ENCODE results near the gene SDS.

Gene SDS

GRCh38 chr12:113424915-113425823 lies 21.5 kb upstream of the SDS start:
- DNase-seq = no peak

- no peak for DNase-seq
Measured at GRCh38 chr12:113424456-113424855, 20.8 kb upstream of the SDS start.

GRCh38 chr12:113422886-113423669 lies 19.4 kb upstream of the SDS start:
- no peak for DNase-seq

- no peak for DNase-seq
Measured at GRCh38 chr12:113422030-113422885, 18.6 kb upstream of the SDS start, which contains the start of gene SDSL. Gene SDSL (plus strand): TSS chr12:113422380. CDS start chr12:113427983, 5,603 bp downstream.

DNA sequence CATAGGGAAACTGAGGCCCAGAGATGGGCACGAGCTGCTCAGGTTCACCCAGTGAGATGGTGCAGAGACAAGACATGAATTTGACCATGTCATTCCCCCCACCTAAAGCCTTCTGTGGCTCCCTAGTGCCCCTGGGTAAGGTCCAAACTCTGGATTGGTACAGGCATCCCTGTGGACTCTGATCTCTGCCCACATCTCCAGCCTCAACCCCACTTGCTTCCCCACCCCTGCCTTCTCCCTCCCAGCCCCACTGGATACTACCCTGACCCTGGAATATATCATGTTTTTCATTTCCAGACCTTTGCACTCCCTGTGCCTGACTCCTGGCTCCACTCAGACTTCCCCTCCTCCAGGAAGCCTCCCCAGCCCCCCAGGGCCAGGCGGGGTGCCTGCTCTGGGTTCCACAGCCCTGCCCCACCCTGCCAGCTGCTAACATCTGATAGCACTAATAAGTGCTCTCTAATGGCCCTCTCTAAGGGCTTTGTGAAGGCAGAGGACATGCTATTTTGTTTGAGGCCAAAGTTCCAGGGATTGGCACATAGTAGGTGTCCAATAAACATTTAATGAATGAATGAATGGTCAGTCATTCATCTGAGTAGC lies 17.4 kb upstream of the SDS start:
- DNase-seq = no peak

DNA sequence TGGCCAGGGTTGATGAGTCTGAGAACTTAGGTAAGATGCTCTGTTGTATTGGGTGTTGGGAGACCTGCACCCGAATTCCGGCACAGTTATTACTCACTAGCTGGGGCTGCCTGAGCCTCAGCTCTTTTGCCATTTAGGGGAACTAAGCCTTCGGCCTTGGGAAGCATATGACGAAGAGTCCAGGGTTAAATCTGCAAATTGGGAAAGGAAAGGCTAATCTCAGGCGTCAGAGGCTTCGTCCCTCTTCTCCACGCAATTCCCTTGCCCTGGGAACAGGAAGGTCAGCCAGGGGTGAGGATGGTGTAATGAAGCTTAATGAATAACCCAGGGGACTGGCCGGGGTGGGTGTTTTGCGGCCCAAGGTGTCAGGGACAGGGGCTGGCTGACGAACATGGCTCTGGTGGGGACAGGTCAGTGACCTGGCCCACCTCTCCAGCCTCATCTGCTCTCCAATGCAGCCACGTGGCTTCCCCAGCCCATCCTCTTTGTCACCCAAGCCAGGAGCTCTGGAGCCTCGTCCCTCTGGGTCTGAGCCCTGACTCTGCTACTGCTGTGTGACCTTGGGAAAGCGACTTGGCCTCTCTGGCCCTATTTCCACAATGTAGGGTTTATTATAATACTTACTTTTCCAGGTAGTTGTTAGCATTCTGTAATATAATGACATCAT lies 14.7 kb upstream of the SDS start:
- no peak for DNase-seq

- no peak for DNase-seq
Measured at GRCh38 chr12:113416091-113416754, 12.5 kb upstream of the SDS start.

GRCh38 chr12:113414519-113415038 lies 10.9 kb upstream of the SDS start:
- DNase-seq = no peak

DNA sequence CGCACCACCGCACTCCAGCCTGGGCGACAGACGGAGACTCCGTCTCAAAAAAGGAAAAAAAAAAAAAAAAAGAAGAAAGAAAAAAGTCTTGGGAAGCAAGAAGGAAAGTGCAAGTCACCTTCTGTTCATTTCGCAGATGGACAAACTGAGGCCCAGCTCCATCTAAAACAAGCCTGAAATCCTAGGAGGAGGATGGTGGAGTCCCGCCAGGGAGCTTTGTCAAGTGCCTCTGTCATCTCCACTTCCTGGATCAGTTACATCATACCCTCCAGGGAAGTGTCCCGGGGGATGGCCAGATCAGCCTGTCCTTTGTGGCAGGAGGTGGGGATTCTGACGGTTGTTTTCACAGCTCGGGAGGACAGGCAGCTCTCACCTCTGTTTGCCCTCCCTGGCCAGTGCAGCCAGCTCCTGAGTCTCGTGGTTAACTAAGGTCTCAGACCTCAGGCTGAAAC lies 9.8 kb upstream of the SDS start:
- no peak for DNase-seq

- no peak for DNase-seq
Measured at GRCh38 chr12:113409462-113410124, 5.9 kb upstream of the SDS start.

GRCh38 chr12:113408756-113409298 lies 5.1 kb upstream of the SDS start:
- no peak for DNase-seq

GRCh38 chr12:113407931-113408600 lies 4.4 kb upstream of the SDS start:
- DNase-seq = no peak

DNA sequence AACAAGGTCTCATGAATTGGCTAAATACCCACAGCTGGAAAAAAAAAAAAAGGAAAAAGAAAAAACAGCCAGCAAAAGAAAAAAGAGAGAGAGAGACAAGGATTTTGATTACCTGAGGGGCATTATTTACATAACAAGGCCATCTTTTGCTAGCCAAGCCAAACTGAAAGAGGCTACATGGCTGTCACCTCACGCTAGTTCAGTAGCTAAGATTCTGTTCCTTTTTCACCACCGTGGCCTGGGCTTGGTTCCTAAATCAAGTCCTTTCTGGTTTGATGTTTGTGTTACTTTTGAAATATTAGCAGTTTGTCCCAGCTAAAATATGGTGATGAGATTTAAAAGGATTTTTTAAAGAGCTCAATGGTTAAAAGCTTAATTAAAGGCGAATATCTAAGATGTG lies 2.0 kb upstream of the SDS start:
- DNase-seq = no peak

GRCh38 chr12:113402586-113403260 lies 964 bp downstream of the SDS start:
- no peak for DNase-seq

DNA sequence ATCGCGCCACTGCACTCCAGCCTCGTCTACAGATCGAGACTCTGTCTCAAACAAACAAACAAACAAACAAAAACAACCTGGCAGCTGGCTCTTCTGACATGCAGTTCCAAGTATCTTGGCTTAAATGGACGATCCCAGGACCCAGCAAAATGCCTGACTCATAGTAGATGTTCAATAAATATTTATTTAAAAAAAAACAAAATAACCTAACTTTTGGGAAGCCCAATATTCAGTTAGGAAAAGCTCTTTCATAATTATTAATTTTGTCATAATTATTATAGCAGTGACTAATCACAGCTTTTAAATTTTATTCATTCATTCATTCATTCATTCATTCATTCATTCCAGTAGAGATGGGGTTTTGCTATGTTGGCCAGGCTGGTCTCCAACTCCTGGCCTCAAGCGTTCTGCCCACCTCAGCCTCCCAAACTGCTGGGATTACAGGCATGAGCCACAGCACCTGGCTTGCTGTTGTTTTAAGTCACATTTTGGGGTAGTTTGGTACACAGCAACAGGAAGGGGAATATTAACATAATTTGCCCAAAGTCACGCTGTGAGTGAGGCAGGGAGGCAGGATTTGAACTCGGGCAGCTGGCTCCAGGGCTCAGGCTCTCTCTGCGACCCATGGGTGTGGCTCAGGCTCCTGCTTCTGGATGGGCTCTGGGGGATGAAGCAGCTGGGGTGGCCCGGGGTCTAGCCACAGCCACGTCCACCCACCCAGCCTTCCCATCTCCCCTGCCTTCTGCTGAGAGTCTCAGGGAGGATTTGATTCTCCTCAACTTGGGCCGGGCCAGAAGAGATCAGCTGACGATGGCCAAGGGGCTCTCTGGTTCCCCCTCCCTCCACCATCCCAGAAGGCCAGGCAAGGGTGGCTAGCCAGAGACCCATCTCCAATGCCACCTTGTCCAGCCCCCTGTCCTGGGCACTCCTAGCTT lies 2.4 kb downstream of the SDS start:
- DNase-seq = no peak

DNA sequence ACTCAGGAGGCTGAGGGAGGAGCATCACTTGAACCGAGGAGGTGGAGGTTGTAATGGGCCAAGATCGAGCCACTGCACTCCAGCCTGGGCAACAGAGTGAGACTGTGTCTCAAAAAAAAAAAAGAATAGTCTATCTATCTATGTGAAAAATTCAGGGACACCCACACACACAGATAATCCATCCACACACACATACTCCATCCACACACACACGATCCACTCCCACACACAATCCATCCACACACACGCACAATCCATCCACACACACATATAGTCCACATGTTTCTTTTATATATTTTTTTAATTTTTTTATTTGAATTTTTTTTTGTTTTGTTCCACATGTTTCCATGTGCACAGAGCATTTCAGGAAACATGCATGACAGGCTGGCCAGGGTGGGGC lies 3.3 kb downstream of the SDS start:
- no peak for DNase-seq

DNA sequence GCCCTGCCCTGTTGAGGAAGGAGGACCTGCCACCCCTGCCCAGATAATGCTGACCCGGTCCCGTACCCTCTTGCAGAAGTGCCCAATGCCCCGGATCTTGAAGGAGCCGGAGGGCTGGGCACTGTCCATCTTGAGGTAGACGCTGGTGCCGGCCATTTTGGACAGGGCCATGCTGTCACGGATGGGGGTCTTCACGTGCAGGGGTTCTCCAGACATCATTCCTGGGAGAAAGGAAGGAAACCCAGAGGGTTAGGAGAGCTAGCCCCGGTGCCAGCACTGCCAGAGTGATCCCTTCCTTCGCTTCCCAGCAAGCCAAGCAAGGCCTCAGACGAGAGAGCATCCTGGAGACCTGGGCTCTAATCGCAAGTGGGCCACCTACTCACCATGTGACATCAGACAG lies 4.2 kb downstream of the SDS start:
- DNase-seq = no peak
